GM18951 (cell line): ENCODE data around the gene HOOK2.
"Not testable (repeated sequence)": the region's sequence is repeated elsewhere in the genome, so short reads cannot be mapped to it uniquely, and the experiment has no call there.

ENCODE experiments used
- POLR2A ChIP-seq: IDR thresholded peaks from 4 replicates; pipeline ENCODE4 v1.6.1; 2011; ENCODE audit warnings: mild to moderate bottlenecking; ENCODE audit not compliant: insufficient read length, insufficient read depth; ENCODE audit errors: extremely low read depth
- in situ Hi-C: fragments of 300-500 bp; cut with MboI; formaldehyde crosslinking; loops from one replicate; pipeline ENCODE4 v1.12.0; 2022; ENCODE audit warnings: low sequenced_read_pairs, mixed read lengths, inconsistent platforms; ENCODE audit not compliant: unreplicated experiment

Gene HOOK2, protein sequence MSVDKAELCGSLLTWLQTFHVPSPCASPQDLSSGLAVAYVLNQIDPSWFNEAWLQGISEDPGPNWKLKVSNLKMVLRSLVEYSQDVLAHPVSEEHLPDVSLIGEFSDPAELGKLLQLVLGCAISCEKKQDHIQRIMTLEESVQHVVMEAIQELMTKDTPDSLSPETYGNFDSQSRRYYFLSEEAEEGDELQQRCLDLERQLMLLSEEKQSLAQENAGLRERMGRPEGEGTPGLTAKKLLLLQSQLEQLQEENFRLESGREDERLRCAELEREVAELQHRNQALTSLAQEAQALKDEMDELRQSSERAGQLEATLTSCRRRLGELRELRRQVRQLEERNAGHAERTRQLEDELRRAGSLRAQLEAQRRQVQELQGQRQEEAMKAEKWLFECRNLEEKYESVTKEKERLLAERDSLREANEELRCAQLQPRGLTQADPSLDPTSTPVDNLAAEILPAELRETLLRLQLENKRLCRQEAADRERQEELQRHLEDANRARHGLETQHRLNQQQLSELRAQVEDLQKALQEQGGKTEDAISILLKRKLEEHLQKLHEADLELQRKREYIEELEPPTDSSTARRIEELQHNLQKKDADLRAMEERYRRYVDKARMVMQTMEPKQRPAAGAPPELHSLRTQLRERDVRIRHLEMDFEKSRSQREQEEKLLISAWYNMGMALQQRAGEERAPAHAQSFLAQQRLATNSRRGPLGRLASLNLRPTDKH

DNA sequence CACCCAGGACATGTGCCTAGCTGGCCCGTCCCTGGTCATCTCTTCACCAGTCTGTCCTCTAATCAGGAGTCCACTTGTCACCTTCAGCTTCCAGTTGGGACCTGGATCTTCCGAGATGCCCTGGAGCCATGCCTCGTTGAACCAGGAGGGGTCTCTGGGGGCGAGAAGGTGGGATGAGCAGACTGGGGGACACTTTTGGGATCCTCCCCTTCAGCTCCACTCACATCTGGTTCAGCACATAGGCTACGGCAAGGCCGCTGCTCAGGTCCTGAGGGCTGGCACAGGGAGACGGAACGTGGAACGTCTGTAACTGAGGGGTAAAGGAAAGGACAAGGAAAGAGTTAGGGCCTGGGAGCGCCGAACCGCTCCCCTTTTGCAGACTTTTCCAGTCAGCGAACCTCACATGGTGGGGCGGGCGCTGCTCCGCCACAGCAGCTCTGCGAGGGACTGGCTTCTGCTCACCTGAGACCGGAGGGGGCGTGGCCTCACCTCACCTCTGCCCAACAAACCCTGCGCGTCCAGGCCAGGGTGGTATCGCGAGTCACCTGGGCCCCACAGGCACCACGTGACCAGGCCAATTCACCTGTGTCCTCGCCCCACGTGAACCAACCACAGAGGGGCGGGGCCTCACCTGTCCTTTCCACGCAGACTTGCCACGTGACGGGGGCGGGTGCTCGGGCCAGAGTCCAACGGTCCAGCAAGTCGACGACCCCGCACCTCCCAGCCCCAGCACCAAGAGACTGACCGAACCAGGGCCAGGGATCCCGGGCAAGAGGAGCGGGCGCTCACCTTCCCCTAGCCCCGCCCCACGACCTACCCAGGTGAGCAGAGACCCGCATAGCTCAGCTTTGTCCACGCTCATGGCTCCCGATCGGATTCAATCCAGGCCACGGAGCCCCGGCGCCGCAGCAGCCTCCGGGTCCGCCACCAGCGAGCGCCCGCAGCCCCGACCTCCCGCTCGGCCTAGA lies at the start of gene HOOK2:
Gene HOOK2, minus strand, starts transcription at position 965 of the 968 bp plus-strand sequence. Its CDS starts 103 bp downstream, at position 862.
- peak; percentile 44 for TF ChIP-seq POLR2A
- in situ Hi-C loops: no loop called here

DNA sequence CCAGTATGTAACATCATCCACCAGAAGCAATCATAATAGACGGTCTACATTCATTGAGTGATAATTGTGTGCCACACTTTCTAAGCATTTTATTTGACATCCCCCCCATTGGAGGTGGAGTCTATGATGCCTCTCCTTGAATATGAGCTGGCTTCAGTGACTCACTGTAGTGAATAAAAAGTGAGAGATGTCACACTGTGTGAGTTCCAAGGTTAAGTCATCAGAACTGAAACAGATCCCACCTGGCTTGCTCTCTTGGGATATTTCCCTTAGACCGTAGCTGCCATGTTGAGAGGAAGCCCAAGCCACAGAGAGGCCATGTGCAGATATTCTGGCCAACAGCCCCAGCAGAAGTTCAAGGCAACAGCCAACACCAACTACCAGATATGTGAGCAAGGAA lies 46.4 kb upstream of the HOOK2 start:
- in situ Hi-C loops: no loop called here
- no peak for TF ChIP-seq POLR2A

DNA sequence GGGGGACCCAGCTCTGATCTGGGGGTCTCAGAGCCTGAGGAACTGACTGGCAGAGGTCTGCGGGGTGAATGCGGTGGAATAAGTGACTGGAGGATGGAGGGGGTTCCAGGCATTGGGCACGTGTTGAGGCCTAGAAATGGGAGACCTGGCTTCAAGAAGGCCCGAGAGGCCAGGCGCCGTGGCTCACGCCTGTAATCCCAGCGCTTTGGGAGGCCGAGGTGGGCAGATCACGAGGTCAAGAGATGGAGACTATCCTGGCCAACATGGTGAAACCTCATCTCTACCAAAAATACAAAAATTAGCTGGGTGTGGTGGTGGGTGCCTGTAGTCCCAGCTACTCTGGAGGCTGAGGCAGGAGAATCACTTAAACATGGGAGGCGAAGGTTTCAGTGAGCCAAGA lies 42.5 kb upstream of the HOOK2 start:
- in situ Hi-C loops: not testable (repeated sequence)

DNA sequence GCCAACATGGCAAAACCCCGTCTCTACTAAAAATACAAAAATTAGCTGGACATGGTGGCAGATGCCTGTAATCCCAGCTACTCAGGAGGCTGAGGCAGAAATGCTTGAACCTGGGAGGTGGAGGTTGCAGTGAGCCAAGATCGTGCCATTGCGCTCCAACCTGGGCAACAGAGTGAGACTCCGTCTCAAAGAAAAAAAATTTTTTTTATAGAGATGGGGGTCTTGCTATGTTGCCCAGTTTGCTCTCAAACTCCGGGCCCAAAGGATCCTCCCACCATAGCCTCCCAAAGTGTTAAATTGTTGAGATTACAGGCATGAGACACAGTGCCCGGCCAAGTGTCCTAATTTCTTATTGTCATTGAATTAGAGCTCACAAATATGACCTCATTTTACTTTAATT lies 41.8 kb upstream of the HOOK2 start:
- in situ Hi-C loops: not testable (repeated sequence)

DNA sequence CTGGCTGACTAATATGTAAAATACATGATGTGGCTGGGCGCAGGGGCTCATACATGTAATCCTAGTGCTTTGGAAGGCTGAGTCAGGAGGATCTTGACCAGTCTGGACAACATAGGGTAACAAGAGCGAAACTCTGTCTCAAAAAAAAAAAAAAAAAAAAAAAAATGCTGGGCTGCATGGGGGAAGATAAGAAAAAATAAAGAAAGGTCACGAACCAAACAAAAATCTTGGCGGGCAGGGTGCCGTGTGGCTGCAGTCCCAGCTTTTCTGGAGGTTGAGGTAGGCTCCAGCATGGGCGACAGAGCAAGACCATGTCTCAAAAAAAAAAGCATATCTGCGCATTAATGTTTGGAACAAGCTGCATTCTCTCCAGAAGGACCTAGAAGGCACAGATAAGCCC lies 39.7 kb upstream of the HOOK2 start:
- in situ Hi-C loops: no loop called here
- no peak for TF ChIP-seq POLR2A

DNA sequence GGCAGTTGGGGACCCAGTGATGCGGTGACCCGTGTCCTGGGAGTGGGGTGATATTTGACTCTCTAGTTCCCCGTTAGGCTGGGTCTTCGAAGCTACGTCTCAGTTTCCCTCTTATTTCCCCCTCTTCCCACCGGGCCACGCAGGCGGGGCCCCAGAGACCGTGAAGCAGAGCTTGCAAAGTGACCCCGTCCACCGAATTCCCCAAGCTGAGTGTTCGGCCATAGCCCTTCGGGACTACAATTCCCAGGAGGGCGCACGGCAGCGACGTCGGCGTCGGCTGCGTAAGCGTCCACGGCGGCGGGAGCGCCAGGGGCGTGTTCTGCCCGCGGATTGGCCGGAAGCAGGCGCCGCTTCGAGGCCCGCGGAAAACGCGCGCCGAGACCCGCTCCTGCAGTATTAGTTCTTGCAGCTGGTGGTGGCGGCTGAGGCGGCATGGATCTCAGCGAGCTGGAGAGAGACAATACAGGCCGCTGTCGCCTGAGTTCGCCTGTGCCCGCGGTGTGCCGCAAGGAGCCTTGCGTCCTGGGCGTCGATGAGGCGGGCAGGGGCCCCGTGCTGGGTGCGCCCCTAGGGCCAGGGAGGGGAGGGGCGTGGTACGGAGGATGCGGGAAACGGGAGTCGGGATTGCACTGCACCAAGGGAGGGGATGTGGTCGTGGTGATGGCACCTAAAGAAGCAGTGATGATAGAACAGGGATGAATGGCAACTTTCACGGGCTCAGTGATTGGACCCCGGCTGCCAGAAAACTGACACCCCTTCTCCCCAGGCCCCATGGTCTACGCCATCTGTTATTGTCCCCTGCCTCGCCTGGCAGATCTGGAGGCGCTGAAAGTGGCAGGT lies 31.1 kb upstream of the HOOK2 start, which contains the start of gene RNASEH2A:
Gene RNASEH2A, plus strand, starts transcription at position 343 of the 840 bp plus-strand sequence. Its CDS starts 90 bp downstream, at position 433.
- TF ChIP-seq POLR2A: peak; percentile 88
- in situ Hi-C loops: no loop called here

DNA sequence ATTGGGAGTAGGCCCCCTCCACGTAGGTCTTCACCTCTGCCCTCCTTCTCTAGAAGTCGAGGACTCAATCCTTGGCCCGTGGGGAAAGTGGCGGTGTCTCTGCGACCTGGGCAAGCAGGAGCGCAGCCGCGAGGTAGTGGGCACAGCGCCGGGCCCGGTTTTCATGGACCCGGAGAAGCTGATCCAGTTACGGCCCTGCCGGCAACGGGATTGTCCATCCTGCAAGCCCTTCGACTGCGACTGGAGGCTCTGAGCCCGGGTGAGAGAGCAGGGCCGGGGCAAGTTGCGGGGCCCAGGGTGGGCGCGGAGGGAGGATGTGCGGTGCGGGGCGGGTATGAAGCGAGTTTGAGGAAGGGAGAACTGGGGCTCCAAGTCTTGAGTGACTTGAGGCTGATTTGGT lies 28.7 kb upstream of the HOOK2 start:
- in situ Hi-C loops: no loop called here
- TF ChIP-seq POLR2A: no peak

DNA sequence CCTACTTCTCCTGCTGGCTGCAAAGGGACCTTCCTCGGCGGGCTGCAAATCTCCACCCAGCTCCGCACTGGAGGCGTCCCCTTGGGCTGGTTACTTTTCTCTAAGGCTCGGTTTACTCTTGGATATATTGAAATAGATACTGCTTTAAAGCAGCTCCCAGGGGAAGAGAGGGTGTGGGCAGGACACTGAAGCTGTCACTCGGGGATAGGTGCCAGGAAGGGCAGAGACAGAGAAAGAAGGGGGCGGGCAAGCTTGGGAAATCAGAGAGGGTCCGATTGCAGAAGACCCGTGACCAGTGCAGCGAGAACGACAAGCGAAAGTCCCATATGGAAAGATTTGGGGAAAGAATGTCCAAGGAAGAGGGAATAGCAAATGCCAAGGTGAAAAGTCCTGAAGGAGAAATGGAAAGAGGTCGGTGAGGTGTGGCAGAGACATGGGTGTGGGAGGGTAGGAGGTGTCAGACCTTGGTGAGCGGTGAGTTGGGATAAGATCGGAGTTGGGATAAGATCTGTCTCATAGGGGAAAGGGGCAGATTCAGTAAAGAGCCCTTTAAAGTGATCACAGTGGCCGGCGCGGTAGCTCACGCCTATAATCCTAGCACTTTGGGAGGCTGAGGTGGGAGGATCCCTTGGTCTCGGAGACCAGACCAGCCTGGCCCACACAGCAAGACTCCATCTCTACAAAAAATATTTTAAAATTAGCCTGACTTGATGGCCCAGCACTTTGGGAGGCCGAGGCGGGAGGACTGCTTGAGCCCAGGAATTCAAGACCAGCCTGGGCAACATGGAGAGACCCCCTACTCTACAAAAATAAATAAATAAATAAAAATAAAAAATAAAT lies 27.1 kb upstream of the HOOK2 start:
- in situ Hi-C loops: no loop called here
- no peak for TF ChIP-seq POLR2A

DNA sequence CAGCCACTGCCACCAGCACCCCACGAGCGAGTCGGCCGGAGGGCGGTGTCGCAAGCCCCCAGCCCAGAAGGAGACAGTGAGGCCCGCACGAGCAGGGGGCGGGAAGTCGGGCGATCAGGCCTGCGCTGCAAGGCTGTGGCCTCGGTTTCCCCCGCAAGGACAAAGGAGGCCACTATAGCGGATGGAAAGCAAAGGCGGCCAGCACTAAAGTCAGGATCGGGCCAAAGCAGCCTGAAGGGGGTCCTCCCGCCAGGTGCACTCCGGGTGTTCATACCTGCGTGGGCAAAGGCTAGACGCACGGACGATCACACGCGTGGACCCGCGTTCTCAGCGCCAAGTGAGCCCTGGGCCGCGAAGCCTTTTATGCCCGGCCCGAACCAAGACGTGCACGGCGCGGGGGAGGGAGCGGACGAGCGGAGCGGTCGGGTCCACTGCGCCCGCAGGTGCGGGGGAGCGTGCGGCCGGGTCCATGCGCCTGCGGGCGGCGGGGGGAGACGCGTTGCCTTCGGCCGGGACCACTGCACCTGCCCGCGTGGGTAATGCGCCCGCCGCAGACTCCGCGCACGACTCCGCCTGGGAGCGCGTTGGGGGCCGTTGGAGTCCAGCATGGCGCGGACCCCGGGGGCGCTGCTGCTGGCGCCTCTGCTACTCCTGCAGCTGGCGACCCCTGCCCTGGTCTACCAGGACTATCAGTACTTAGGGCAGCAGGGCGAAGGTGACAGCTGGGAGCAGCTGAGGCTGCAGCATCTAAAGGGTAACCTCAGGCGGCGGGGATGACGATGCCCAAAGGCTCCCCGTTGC lies 26.3 kb upstream of the HOOK2 start, which contains the start of the genes PRDX2 and THSD8:
Gene PRDX2, minus strand, starts transcription at position 335 of the 801 bp plus-strand sequence. CDS start 539 bp downstream, outside the sequence.
Gene THSD8, plus strand, starts transcription at position 604 of the 801 bp plus-strand sequence. Its CDS starts 3 bp downstream, at position 607.
- in situ Hi-C loops: no loop called here
- peak; percentile 96 for TF ChIP-seq POLR2A

DNA sequence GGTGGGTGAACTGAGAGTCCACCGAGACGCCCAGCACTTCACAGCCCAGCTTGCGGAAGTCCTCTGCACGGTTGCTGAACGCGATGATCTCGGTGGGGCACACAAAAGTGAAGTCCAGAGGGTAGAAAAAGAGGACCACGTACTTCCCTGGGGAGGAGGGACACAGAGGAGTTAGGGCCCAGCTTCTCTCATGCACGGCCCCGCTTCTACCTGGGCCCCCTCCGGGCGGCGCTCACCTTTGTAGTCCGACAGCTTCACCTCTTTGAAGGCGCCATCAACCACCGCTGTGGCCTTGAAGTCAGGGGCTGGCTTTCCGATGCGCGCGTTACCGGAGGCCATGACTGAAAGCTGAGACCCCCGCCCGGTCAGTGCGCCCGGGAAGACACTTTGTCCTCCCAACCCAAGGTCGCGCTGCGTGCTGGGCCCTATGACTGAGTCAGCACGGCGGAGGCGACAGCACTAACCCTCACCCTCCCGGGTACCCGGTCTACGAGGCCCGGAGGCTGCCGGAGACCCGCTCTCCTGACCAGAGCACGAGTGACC lies 25.6 kb upstream of the HOOK2 start:
- no peak for TF ChIP-seq POLR2A
- in situ Hi-C loops: no loop called here

DNA sequence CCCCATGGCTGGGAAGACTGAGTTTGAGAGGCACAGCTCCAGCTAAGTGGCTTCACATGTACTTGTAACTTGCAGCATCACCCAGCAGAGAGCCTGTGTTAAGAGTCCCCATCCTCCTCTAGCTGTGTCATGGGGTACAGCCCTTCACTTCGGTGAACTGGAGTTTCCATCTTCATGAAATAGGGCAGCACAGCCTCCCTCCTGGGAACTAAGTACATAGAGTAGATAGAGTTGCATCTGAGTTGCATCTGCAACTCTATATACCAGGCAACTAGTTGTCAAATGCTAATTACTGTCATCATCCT lies 25.1 kb upstream of the HOOK2 start:
- in situ Hi-C loops: no loop called here

More for the DNA sequence above, 25.1 kb upstream of the HOOK2 start:
- no peak for TF ChIP-seq POLR2A
